ENCODE results near the gene CCL1. TPM values are rescaled to one million over a fixed set of nuclear protein-coding genes. Genes with fewer than 3 reads are reported as not detected.

CCL1 gene
- total RNA-seq, 1 experiment from 2014 or later, result not detected

DNA sequence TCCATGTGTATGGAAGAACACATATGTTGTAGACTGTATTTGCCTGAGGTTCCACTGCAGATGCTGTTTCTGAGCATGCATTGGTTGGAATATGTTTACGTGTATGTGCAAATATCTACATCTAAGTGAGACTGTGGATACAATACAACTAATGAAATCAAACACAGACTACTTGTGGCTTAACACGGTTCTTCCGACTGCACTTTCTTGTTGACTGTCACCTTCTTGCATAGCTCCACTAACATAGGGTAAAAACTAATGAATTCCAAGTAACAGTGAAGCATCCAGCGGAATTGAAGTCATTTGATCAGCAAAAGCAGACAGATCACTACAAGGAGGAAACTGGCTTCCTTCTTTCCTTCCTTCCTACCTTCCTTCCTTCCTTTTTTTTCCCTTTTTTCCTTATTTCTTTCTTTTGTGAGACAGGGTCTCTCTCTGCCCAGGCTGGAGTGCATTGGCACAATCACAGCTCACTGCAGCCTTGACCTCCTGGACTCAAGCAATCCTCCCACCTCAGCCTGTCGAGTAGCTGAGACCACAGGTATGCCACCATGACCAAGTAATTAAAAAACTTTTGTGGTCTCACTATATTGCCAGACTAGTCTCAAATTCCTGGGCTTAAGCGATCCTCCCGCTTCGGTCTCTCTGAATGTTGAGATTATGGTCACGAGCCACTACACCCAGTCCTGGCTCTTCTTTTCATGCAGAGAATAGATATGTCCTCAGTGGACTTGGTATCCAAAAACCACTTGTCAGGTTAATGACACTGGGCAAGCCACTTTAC, 22.0 kb upstream of the CCL1 start:
- no peak overlapping the region for H2BK120ac ChIP-seq (ENCODE audit: low read depth, low read length, poor library complexity, severe bottlenecking)
- peaks cover 3 to 9% of the 10 kb centered on the region in 2 experiments; a peak in 2 of 4 replicates for H3K4me1 Mint-ChIP-seq
- H3K4me3 Mint-ChIP-seq, result no peak overlapping the region
- no peak overlapping the region for H4K8ac ChIP-seq (replicated peaks; ENCODE audit: insufficient read length, low read depth, low read length)
- no peak overlapping the region for H2AK5ac ChIP-seq (ENCODE audit: insufficient read length, low read length)
- H3K4me1 ChIP-seq (ENCODE audit: insufficient read depth, low read length), result no peaks in the 10 kb centered on the region
- no peak overlapping the region for H3K56ac ChIP-seq (ENCODE audit: insufficient read length, low read depth, low read length)
- no peak overlapping the region for H4K5ac ChIP-seq (ENCODE audit: insufficient read length, low read depth, low read length)
- H3K27ac ChIP-seq (ENCODE audit: insufficient read length, low read depth, low read length), result no peak overlapping the region
- no peak overlapping the region for H3K23ac ChIP-seq (ENCODE audit: insufficient read length, low read depth, low read length)
- no peak overlapping the region for H3K4me2 ChIP-seq (ENCODE audit: insufficient read depth, insufficient read length, low read length)
- no peak overlapping the region for H4K91ac ChIP-seq (ENCODE audit: insufficient read length, low read depth, low read length)
- H3K9me3 ChIP-seq (ENCODE audit: control insufficient read depth, low read depth, low read length), result no peaks in the 10 kb centered on the region
- no peak overlapping the region for H3K4ac ChIP-seq (ENCODE audit: low read depth, low read length)
- no peak overlapping the region for H2AFZ ChIP-seq (ENCODE audit: low read length)
- no peaks in the 10 kb centered on the region for H3K27me3 ChIP-seq (ENCODE audit: insufficient read depth, low read length)
- H3K9me3 Mint-ChIP-seq, result no peaks in the 10 kb centered on the region
- no peak overlapping the region for H3T11ph ChIP-seq (ENCODE audit: low read length)
- no peak overlapping the region for H2BK5ac ChIP-seq (ENCODE audit: insufficient read length, low read length)
- no peaks in the 10 kb centered on the region for H3K36me3 Mint-ChIP-seq (ENCODE audit: insufficient read depth in 1 of 3, low read depth in 3 of 3)
- H3K27ac Mint-ChIP-seq, result no peak overlapping the region; a peak in 1 of 7 replicates
- WGBS (ENCODE audit: extremely low coverage, insufficient read length, low lambda C conversion rate), result no CpG with 5 or more reads among the region's 9 CpGs
- peaks cover 13% of the 10 kb centered on the region for H3K27me3 Mint-ChIP-seq (ENCODE audit: low read depth)
- H2BK15ac ChIP-seq (ENCODE audit: low read depth, low read length), result no peak overlapping the region
- H3K14ac ChIP-seq (ENCODE audit: insufficient read depth, low read length), result no peak overlapping the region
- no peak overlapping the region for H2BK20ac ChIP-seq (ENCODE audit: low read depth, low read length, poor library complexity, severe bottlenecking)
- H3K79me2 ChIP-seq (ENCODE audit: insufficient read depth, low read length), result no peaks in the 10 kb centered on the region
- H3K9ac ChIP-seq (ENCODE audit: extremely low read depth, insufficient read length, low read length), result no peak overlapping the region
- no peak overlapping the region for H2BK12ac ChIP-seq (ENCODE audit: insufficient read length, low read depth, low read length)
- H3K18ac ChIP-seq (ENCODE audit: insufficient read length, low read depth, low read length), result no peak overlapping the region
- no peaks in the 10 kb centered on the region for H4K20me1 ChIP-seq (ENCODE audit: control insufficient read depth, insufficient read depth, insufficient read length)
- TF ChIP-seq, protein P1, sequence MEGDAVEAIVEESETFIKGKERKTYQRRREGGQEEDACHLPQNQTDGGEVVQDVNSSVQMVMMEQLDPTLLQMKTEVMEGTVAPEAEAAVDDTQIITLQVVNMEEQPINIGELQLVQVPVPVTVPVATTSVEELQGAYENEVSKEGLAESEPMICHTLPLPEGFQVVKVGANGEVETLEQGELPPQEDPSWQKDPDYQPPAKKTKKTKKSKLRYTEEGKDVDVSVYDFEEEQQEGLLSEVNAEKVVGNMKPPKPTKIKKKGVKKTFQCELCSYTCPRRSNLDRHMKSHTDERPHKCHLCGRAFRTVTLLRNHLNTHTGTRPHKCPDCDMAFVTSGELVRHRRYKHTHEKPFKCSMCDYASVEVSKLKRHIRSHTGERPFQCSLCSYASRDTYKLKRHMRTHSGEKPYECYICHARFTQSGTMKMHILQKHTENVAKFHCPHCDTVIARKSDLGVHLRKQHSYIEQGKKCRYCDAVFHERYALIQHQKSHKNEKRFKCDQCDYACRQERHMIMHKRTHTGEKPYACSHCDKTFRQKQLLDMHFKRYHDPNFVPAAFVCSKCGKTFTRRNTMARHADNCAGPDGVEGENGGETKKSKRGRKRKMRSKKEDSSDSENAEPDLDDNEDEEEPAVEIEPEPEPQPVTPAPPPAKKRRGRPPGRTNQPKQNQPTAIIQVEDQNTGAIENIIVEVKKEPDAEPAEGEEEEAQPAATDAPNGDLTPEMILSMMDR (conservative IDR thresholded peaks at IDR 0.05), result no peak
- peak; percentile 10 for DNase-seq
- no peaks in the 10 kb centered on the region for H3K23me2 ChIP-seq (ENCODE audit: insufficient read length, low read depth, low read length, poor library complexity, severe bottlenecking)
- no peaks in the 10 kb centered on the region for H3K79me1 ChIP-seq (ENCODE audit: insufficient read depth, low read depth, low read length, poor library complexity, severe bottlenecking)

All from H9 (cell line).